Measurements from ENCODE around the gene MFF.
A peak's percentile ranks its signal among the peaks of the same experiment; 100 is the strongest.

The MFF gene, protein sequence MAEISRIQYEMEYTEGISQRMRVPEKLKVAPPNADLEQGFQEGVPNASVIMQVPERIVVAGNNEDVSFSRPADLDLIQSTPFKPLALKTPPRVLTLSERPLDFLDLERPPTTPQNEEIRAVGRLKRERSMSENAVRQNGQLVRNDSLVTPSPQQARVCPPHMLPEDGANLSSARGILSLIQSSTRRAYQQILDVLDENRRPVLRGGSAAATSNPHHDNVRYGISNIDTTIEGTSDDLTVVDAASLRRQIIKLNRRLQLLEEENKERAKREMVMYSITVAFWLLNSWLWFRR

DNA sequence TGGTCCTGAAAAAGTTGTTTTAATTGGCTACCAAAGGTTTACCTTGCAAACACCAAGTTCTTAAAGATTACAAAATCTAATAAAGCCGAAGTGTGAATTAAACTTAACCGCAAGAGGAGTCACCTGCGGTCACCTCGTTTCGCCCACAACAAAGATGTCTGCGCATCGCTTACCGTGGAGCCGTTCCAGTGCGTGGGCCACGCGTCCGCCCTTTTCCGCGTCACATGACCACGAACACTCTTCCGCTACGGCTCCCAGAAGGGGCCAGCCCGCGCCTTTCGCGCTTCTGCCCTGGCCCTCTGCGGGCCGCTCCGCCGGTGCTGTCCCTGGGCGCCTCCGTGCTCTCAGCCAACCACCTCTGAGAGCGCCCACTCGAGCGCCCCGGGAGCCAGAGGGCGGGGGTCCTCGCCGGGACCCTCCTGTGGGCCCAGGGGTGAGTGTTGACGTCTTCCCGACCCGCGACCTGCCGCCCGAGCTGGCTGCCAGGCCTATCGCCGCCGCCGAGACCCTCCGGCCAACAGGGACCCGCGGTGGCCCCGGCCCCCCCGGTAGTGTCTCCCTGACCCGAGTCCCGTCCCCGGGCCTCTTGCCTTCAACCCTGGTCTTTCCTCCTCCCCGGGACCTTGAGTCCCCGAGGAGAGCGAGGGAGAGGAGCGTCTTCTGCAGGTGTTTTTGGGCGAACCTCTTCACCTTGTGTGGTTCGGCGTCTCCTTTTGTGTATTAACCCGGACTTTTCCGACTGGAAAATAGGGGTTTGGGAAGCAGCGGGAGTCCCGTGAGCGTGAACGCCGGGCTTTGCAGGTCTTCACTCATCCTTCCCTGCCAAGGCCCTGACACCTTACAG is at the start of gene MFF:
Gene MFF, plus strand, starts transcription at position 257 of the 844 bp plus-strand sequence. CDS start 5,415 bp downstream, outside the sequence.
- DNase-seq: peak; percentile 90

GRCh38 chr2:227280895-227281294 is 44.2 kb upstream of the MFF start:
- DNase-seq: no peak

DNA sequence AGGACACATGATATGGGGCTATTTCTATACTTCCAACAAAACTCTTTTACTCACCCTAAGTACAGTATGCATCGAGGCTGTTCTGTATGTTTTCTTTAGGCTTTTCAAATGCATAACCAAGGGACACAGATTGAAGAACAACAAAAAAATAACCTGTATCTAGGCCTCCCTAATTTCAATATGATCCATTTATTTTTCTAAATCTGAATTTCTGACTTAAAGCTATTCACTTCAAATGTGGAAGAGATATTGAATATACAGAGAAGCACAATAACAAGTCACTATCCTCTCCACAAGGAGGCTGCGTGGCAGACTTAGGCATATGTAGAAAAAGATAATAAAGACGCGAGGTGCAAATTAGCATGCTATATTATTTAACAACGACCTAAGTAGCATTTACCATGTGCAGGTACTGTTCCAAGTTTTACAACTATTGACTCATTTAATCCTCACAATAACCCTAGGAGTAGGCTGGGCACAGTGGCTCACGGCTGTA is 39.3 kb upstream of the MFF start:
- no peak for DNase-seq

DNA sequence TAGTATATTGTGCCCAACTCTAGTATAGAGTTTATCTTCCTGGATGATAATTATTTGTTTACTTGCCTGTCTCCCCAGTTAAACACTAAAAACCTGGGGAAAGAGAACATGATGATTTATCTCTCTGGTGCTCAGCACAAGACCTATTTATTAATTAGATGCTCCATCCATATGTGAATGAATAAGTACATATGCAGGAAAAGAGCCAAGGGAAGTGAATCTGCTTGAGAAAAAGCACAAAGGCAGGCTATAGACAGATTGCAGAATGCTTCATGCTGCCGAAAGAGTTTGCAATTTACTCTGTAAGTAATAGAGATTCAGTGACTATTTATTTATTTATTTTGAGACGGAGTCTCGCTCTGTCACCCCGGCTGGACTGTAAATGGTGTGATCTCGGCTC is 37.3 kb upstream of the MFF start:
- no peak for DNase-seq

DNA sequence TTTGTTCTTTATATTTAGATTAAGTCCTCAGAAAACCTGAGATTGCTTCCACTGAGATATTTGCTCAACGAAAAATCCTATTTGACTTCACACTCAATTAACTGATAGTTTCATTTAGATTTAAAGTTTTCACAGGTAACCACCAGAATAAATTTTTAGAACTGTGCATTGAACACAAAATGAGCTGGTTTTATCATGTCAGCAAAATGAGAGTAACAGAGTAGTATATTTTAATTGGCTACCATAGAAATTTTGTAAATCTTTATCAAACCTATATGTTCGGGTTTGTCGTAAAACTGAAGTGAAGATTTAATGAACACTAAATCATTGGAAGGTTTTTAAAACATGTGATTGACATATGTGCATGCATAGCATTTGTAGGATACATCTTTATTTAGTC is 32.7 kb upstream of the MFF start:
- no peak for DNase-seq

- no peak for DNase-seq
Observed at GRCh38 chr2:227293531-227293930, 31.5 kb upstream of the MFF start.

- no peak for DNase-seq
Observed at GRCh38 chr2:227295806-227296205, 29.2 kb upstream of the MFF start.

DNA sequence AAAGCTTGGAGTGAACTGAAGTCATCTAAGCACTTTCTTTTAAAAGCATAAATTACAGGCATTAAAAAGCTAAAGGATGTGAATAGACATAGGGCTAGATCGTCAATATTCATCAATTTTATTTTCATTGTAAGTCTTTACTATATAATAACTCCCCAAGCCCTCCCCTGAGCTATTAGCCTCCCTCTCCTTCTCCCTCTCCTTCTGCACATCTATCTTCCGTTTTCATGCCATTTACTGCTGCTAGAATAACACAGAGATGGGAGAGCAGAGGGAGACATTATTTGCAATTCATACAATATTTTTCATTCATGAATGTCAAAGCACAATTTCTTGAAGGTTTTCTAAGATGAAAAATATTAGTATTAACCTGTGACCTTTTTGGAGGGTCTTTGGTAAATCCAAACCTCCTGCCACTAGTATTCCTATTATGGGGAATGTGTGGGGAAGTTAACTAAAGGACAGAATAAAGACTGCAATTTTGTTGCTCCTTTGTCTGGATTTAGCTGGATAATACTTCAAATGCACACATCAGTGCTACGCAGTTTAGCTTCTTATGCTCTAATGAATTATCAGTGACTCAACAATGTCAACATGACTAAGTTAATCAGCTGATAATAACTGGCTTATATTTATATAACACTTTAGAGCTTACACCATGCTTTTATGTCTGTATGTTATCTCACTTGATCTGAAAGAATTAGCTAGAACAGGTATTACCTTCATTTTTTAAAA is 28.2 kb upstream of the MFF start:
- DNase-seq: no peak

GRCh38 chr2:227301523-227301922 is 23.5 kb upstream of the MFF start:
- DNase-seq: no peak

DNA sequence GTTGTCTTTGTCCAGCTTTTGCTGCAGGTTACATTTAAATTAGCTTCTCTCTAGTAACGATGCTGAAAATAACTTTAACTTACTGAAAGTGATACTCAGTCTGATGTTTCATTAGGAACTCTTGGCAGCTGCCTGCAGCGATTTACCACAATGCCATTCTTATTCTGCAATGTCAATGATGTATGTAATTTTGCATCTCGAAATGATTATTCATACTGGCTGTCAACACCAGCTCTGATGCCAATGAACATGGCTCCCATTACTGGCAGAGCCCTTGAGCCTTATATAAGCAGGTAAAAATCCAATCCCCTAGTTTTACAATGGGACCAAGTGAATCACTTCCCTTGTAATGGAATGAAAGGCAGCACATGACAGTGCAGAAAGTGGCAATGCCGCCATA is 16.3 kb upstream of the MFF start:
- DNase-seq: peak; percentile 4

DNA sequence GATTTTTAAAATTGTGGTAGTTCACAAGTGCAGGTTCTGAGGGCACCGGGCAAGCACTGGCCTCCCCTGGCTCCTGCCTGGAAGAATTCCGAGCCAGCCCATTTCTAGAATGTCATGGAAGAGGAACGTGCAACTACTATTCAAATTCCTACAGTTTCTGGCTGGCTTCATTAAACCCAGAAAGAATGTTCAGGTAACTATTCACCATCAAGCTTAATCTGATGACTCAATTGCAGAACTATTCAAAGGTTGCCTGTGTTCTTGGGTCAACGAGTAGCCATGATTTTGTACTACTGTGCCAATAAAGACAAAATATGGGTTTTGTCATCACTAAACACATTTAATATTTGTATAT is 14.3 kb upstream of the MFF start:
- no peak for DNase-seq

DNA sequence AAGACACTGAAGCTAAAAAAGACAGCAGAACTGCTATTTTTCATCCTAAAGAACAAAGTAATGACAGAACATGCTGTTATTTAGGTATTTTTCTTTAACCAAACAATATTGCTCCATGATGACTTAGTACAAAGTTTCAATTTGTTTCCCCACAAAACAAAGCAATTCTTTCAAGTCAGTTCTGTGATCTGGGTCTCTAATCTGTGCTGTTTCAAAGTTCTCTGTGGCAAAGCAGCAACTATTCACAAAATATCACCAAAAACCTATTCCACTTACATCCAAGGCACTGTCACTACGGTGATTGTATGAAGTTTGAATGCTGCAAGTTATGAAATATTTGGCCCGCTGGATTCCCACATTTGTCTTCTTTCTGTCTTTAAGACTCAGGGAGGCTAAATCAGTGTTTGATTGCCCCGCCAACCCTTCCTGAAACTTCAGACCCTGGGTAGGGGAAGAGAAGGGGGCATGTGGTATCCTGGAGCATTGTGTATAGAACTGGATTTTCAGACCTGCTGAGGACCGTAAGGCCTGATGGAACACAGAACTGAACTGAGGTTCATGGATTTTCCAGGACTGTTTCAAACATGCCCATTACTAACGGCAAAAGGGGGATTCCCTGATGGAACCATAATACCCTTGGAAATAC is 13.1 kb upstream of the MFF start:
- DNase-seq: no peak

DNA sequence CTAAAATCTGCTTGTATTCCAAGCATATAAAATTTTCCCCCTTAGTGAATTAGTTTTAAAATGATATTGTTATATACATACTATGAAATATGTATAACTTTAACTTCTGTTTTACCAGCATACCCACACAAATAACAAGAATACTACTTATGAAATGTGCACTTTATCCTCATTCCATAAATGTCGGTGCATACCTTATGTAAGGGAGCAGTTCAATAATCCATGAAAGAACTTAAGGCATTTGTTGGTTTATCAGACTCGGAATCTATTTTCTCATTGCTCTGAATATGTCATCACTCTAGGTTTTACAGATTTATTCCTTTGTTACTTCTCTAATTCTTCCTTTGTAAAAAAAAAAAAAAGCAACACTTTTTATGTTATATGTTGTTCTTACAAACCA is 12.5 kb upstream of the MFF start:
- DNase-seq: no peak

GRCh38 chr2:227313310-227313709 is 11.7 kb upstream of the MFF start:
- DNase-seq: no peak

DNA sequence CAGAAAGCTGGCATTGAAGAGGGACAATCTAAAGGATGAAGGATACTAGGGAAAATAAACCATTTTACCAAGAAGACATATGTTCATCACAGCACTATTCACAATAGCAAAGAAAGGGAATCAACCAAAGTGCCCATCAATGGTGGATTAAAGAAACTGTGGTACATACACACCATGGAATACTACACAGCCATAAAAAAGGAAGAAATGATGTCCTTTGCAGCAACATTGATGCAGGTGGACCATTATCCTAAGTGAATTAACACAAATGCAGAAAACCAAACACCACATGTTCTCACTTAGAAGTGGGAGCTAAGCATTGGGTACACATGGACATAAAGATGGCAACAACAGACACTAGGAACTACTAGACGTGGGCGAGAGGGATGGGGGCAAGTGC is 7.2 kb upstream of the MFF start:
- no peak for DNase-seq

- no peak for DNase-seq
Observed at GRCh38 chr2:227320305-227321094, 4.6 kb upstream of the MFF start.

- DNase-seq: no peak
Observed at GRCh38 chr2:227322530-227323205, 2.4 kb upstream of the MFF start.

DNA sequence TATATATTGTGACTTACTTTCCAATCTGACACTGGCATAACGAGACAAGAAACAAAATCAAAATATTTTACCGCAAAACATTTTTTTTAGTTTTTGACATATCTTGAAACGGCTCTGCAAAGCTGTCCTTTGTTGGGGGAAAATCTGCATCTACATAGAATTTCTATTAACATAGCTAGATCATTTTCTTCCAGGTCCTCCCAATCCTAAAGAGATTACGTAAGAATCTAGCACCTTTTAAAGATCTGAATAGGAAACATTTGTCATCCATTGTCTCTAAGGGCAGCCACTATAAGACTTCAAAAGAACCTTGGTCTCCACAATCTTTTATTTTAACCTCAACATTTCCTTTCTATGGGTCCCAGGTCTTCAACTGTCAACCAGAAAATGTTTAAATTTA is 1.2 kb upstream of the MFF start:
- DNase-seq: no peak

GRCh38 chr2:227324642-227324994 is 433 bp upstream of the MFF start:
- DNase-seq: no peak

- DNase-seq: peak; percentile 62
Observed at GRCh38 chr2:227325839-227326195, 766 bp downstream of the MFF start.

GRCh38 chr2:227326783-227327182 is 1.7 kb downstream of the MFF start:
- DNase-seq: no peak

DNA sequence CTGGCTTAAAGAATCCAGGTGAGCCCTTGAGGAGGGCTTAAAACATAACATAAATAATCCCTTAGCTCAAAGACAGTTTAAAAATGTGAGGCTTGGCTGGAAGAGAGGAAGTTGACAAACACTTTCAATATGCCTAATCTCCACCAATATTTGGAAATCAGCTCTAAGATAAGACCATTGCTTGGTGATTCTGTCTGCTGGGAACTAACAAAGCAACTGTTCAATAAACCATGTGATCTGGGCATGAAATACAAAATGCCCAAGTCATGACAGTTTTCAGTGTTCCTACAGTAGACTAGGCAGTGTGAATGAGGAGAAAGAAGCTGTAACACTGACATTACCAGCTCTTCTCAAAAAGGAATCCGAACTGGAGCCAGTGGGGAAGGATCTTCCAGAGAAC is 10.7 kb downstream of the MFF start:
- DNase-seq: no peak

All from EL (cell line).